ENCODE measurements around the gene NRBF2. TPM values are rescaled to one million over a fixed set of nuclear protein-coding genes. Genes with fewer than 3 reads are reported as not detected.
"Not testable (repeated sequence)": the region's sequence is repeated elsewhere in the genome, so short reads cannot be mapped to it uniquely, and the experiment has no call there.

The NRBF2 gene
- total RNA-seq, result 32.2 and 32.7 TPM in 2 replicates

- peaks cover 17% of the 10 kb centered on the region for H3K9me3 Mint-ChIP-seq
- peak within 1 kb of the TSS; percentile 94 for H3K4me3 Mint-ChIP-seq (ENCODE audit: low read depth)
- intact Hi-C loops (cut with micrococcal nuclease), result loop anchor here (1.0 to 10.0 kb wide), 5 partner anchors 134 to 1088 kb away; no protein-coding TSS in a partner anchor
- peak; percentile 96 for DNase-seq (ENCODE audit: low spot score)
- peaks cover 19% of the 10 kb centered on the region for H3K4me1 Mint-ChIP-seq (ENCODE audit: low read depth)
- H3K27me3 Mint-ChIP-seq (ENCODE audit: low read depth), result peaks cover 3% of the 10 kb centered on the region
- peaks cover 25% of the 10 kb centered on the region for H3K36me3 Mint-ChIP-seq (ENCODE audit: low read depth)
- peak within 1 kb of the TSS; percentile 95 for H3K27ac Mint-ChIP-seq
These were observed at the start of gene NRBF2 for GRCh38 chr10:63133056-63133820. TSS of gene NRBF2 (plus strand) at chr10:63133328. CDS start at chr10:63133471, 143 bp downstream.

- Mint-ChIP-seq H3K27me3 (ENCODE audit: low read depth) (peaks cover 20% of the 10 kb centered on the region), H3K4me1 (ENCODE audit: low read depth) (peaks cover 12% of the 10 kb centered on the region)
- intact Hi-C loops (cut with micrococcal nuclease), result loop anchor here (5.0 to 10.0 kb wide), 4 partner anchors 74 to 646 kb away; no protein-coding TSS in a partner anchor
- H3K36me3 Mint-ChIP-seq (ENCODE audit: low read depth); H3K4me3 Mint-ChIP-seq (ENCODE audit: low read depth); H3K9me3 Mint-ChIP-seq; DNase-seq (ENCODE audit: low spot score); H3K27ac Mint-ChIP-seq: not testable (repeated sequence)
These were observed 49.7 kb upstream of the NRBF2 start for GRCh38 chr10:63083406-63083805.

GRCh38 chr10:63083904-63084689 lies 49.0 kb upstream of the NRBF2 start:
- Mint-ChIP-seq H3K9me3 (no peaks in the 10 kb centered on the region), H3K4me1 (ENCODE audit: low read depth) (peaks cover 12% of the 10 kb centered on the region), H3K27me3 (ENCODE audit: low read depth) (peaks cover 23% of the 10 kb centered on the region), H3K27ac (no peak overlapping the region), H3K4me3 (ENCODE audit: low read depth) (no peak overlapping the region), H3K36me3 (ENCODE audit: low read depth) (no peaks in the 10 kb centered on the region)
- intact Hi-C loops (cut with micrococcal nuclease), result loop anchor here (1.0 to 10.0 kb wide), 8 partner anchors 73 to 647 kb away; no protein-coding TSS in a partner anchor
- peak; percentile 16 for DNase-seq (ENCODE audit: low spot score)

GRCh38 chr10:63084690-63085382 lies 48.3 kb upstream of the NRBF2 start:
- Mint-ChIP-seq H3K27ac (no peak overlapping the region), H3K36me3 (ENCODE audit: low read depth) (no peaks in the 10 kb centered on the region), H3K4me1 (ENCODE audit: low read depth) (peaks cover 12% of the 10 kb centered on the region), H3K4me3 (ENCODE audit: low read depth) (no peak overlapping the region), H3K27me3 (ENCODE audit: low read depth) (peaks cover 21% of the 10 kb centered on the region), H3K9me3 (no peaks in the 10 kb centered on the region)
- intact Hi-C loops (cut with micrococcal nuclease), result loop anchor here (1.0 to 10.0 kb wide), 8 partner anchors 72 to 648 kb away; no protein-coding TSS in a partner anchor
- no peak for DNase-seq (ENCODE audit: low spot score)

GRCh38 chr10:63093227-63093626 lies 39.9 kb upstream of the NRBF2 start:
- Mint-ChIP-seq H3K4me1 (ENCODE audit: low read depth) (no peaks in the 10 kb centered on the region), H3K27ac (no peak overlapping the region), H3K4me3 (ENCODE audit: low read depth) (no peak overlapping the region), H3K9me3 (no peaks in the 10 kb centered on the region), H3K36me3 (ENCODE audit: low read depth) (no peaks in the 10 kb centered on the region), H3K27me3 (ENCODE audit: low read depth) (peaks cover 14% of the 10 kb centered on the region)
- intact Hi-C loops (cut with micrococcal nuclease), result no loop called here
- no peak for DNase-seq (ENCODE audit: low spot score)

- no peaks in the 10 kb centered on the region for H3K9me3 Mint-ChIP-seq
- no peak overlapping the region for H3K4me3 Mint-ChIP-seq (ENCODE audit: low read depth)
- H3K36me3 Mint-ChIP-seq (ENCODE audit: low read depth), result no peaks in the 10 kb centered on the region
These were observed 38.7 kb upstream of the NRBF2 start for GRCh38 chr10:63094405-63094804.

DNA sequence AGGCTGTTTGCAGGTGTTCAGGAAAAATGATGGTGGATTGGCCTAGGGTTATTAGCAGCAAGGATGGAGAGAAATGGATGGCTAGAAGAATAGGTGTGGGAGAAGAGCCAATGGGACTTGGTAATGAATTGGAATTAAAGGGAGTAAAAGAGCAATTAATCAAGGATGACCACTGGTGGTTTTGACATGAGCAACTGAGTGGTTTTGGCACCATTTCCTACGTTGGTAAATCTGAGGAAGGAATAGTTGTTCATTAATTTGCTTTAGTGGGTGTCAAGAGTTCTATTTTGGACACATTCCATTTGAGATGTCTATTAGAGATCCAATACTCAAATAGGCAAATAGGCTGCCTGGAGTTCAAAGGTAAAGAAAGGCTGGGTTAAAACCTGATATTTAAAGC lies 38.2 kb upstream of the NRBF2 start:
- Mint-ChIP-seq H3K9me3 (no peaks in the 10 kb centered on the region), H3K36me3 (ENCODE audit: low read depth) (no peaks in the 10 kb centered on the region), H3K4me1 (ENCODE audit: low read depth) (no peaks in the 10 kb centered on the region), H3K4me3 (ENCODE audit: low read depth) (no peak overlapping the region), H3K27ac (no peak overlapping the region), H3K27me3 (ENCODE audit: low read depth) (peaks cover 12% of the 10 kb centered on the region)
- intact Hi-C loops (cut with micrococcal nuclease), result no loop called here
- no peak for DNase-seq (ENCODE audit: low spot score)

More at GRCh38 chr10:63094405-63094804, 38.7 kb upstream of the NRBF2 start:
- no peak for DNase-seq (ENCODE audit: low spot score)
- no peaks in the 10 kb centered on the region for H3K4me1 Mint-ChIP-seq (ENCODE audit: low read depth)
- H3K27ac Mint-ChIP-seq, result no peak overlapping the region
- intact Hi-C loops (cut with micrococcal nuclease), result no loop called here
- H3K27me3 Mint-ChIP-seq (ENCODE audit: low read depth), result peaks cover 9% of the 10 kb centered on the region

GRCh38 chr10:63099734-63100133 lies 33.4 kb upstream of the NRBF2 start:
- Mint-ChIP-seq H3K4me3 (ENCODE audit: low read depth) (no peak overlapping the region), H3K9me3 (no peaks in the 10 kb centered on the region), H3K4me1 (ENCODE audit: low read depth) (peaks cover 8% of the 10 kb centered on the region), H3K36me3 (ENCODE audit: low read depth) (no peaks in the 10 kb centered on the region), H3K27me3 (ENCODE audit: low read depth) (peaks cover 12% of the 10 kb centered on the region), H3K27ac (no peak overlapping the region)
- DNase-seq (ENCODE audit: low spot score), result no peak
- intact Hi-C loops (cut with micrococcal nuclease), result no loop called here

GRCh38 chr10:63101091-63101490 lies 32.0 kb upstream of the NRBF2 start:
- peaks cover 11% of the 10 kb centered on the region for H3K27me3 Mint-ChIP-seq (ENCODE audit: low read depth)
- H3K4me1 Mint-ChIP-seq (ENCODE audit: low read depth); intact Hi-C loops (cut with micrococcal nuclease); H3K36me3 Mint-ChIP-seq (ENCODE audit: low read depth); H3K9me3 Mint-ChIP-seq; H3K27ac Mint-ChIP-seq; H3K4me3 Mint-ChIP-seq (ENCODE audit: low read depth); DNase-seq (ENCODE audit: low spot score): not testable (repeated sequence)

GRCh38 chr10:63102279-63102883 lies 30.7 kb upstream of the NRBF2 start:
- intact Hi-C loops (cut with micrococcal nuclease); H3K27ac Mint-ChIP-seq; H3K9me3 Mint-ChIP-seq; H3K36me3 Mint-ChIP-seq (ENCODE audit: low read depth); DNase-seq (ENCODE audit: low spot score); H3K4me3 Mint-ChIP-seq (ENCODE audit: low read depth): not testable (repeated sequence)
- H3K4me1 Mint-ChIP-seq (ENCODE audit: low read depth), result peaks cover 11% of the 10 kb centered on the region
- H3K27me3 Mint-ChIP-seq (ENCODE audit: low read depth), result peaks cover 11% of the 10 kb centered on the region

DNA sequence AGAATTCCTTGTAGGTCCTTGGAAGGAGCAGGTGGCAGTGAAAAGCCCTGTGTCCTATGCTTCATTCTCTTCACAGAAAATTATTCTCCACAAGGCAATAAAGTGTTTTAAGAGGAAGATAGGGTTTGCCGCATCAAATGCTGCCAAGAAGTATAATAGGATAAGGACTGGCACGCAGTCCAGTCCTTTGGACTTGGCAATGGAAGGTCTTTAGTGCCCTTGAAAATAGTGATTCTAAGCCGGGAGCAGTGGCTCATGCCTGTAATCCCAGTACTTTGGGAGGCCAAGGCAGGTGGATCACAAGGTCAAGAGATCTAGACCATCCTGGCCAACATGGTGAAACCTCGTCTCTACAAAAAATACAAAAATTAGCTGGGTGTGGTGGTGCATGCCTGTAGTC lies 29.9 kb upstream of the NRBF2 start:
- H3K4me3 Mint-ChIP-seq (ENCODE audit: low read depth); H3K9me3 Mint-ChIP-seq; H3K27ac Mint-ChIP-seq; DNase-seq (ENCODE audit: low spot score); intact Hi-C loops (cut with micrococcal nuclease); H3K36me3 Mint-ChIP-seq (ENCODE audit: low read depth): not testable (repeated sequence)
- peaks cover 11% of the 10 kb centered on the region for H3K4me1 Mint-ChIP-seq (ENCODE audit: low read depth)
- peaks cover 11% of the 10 kb centered on the region for H3K27me3 Mint-ChIP-seq (ENCODE audit: low read depth)

DNA sequence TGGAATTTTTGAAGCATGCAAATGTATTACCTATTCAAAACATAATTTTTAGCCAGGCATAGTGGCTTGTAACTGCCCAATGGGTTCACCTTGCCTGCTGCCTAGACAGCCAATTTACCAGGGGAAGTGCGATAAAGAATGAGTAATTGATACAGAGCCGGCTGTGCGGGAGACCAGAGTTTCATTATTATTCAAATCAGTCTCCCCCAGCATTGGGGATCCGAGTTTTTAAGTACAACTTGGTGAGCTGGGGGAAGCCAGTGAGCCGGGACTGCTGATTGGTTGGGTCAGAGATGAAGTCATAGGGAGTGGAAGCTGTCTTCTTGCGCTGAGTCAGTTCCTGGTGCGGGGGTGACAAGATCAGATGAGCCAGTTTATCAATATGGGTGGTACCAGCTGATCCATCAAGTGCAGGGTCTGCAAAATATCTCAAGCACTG lies 29.1 kb upstream of the NRBF2 start:
- Mint-ChIP-seq H3K9me3 (no peaks in the 10 kb centered on the region), H3K27ac (no peak overlapping the region), H3K27me3 (ENCODE audit: low read depth) (peaks cover 11% of the 10 kb centered on the region), H3K4me1 (ENCODE audit: low read depth) (peaks cover 11% of the 10 kb centered on the region), H3K4me3 (ENCODE audit: low read depth) (no peak overlapping the region), H3K36me3 (ENCODE audit: low read depth) (no peaks in the 10 kb centered on the region)
- intact Hi-C loops (cut with micrococcal nuclease), result no loop called here
- peak; percentile 11 for DNase-seq (ENCODE audit: low spot score)

Measured in activated T-helper 2 cell treated with anti-CD3 and anti-CD28 coated beads, Interferon-gamma antibody, Interleukin-2, Interleukin-4, amounts not matched to agents 10 μg/mL and 5 μg/mL and 100 μg/mL, durations not matched to agents 14 hours and 24 hours and 36 hours (primary cell).